H1 (cell line): Measurements from ENCODE around the gene MCCD1. TPM values are rescaled to one million over a fixed set of nuclear protein-coding genes. Genes with fewer than 3 reads are reported as not detected.

Experiments
- BCL11A ChIP-seq, 2 experiments: IDR thresholded peaks; one replicate each; pipeline ENCODE4 v1.6.1; 2011; ENCODE audit warnings: low read depth in 2 of 2, low read length in 2 of 2, mild to moderate bottlenecking in 2 of 2
- CBX5 ChIP-seq: fragments of 300-800, 300-1000 bp; sonication (generic); IDR thresholded peaks from 2 replicates; pipeline ENCODE4 v1.7.1; 2016; ENCODE audit warnings: antibody characterized with exemption, low read length, low read depth
- CHD1 ChIP-seq: IDR thresholded peaks from 2 replicates; pipeline ENCODE4 v1.6.1; 2012; ENCODE audit warnings: low read depth, low read length, improper control_type of control experiment
- JUN ChIP-seq: IDR thresholded peaks from 2 replicates; pipeline ENCODE4 v1.6.1; 2011; ENCODE audit warnings: low read depth, mild to moderate bottlenecking, improper control_type of control experiment, low read length
- KDM5A ChIP-seq: fragments of 200-600 bp; IDR thresholded peaks from 2 replicates; pipeline ENCODE4 v1.7.1; 2012; ENCODE audit warnings: mild to moderate bottlenecking, low read length, inconsistent platforms, mixed read lengths
- PHF8 ChIP-seq: fragments of 200-600 bp; sonication (generic); conservative IDR thresholded peaks from 2 replicates; pipeline ENCODE4 v1.7.1; 2012; ENCODE audit warnings: low read depth, mild to moderate bottlenecking, inconsistent platforms, low read length, moderate library complexity
- SIN3A ChIP-seq, 2 experiments: IDR thresholded peaks in 1 of 2; conservative IDR thresholded peaks in 1 of 2; 2 replicates each; pipeline ENCODE4 v1.6.1; 2011 to 2012; ENCODE audit warnings: low read length in 2 of 2, improper control_type of control experiment in 1 of 2, low read depth in 1 of 2, mild to moderate bottlenecking in 1 of 2
- SRF ChIP-seq: IDR thresholded peaks from 2 replicates; pipeline ENCODE4 v1.6.1; 2011; ENCODE audit warnings: mild to moderate bottlenecking, low read depth, low read length, moderate library complexity
- YY1 ChIP-seq: IDR thresholded peaks from 2 replicates; pipeline ENCODE4 v1.6.1; 2011; ENCODE audit warnings: low read depth, mild to moderate bottlenecking, low read length
- polyA plus RNA-seq, 7 experiments: library from polyadenylated mRNA; depleted of rRNA in 3 of 7; stranded (reverse) in 5 of 7; unstranded in 2 of 7; fragments of >200 nt in 5 of 7; fragments of 200-250 nt in 2 of 7; gene quantifications; 1 replicate in 5 of 7; 2 replicates in 1 of 7; 4 replicates in 1 of 7; pipeline versions ENCODE4 v1.2.1 to v1.2.3, GENCODE V29; 2011 to 2013; ENCODE audit warnings: missing spikeins in 2 of 7, mixed read lengths in 2 of 7
- total RNA-seq: library from RNA; stranded (reverse); fragmentation: NEBNext Ultra II Directional; extraction: Animal tissue kit (Norgen Biotek cat#: 25700); gene quantifications from 2 replicates; pipeline ENCODE4 v1.2.1, GENCODE V29; 2021

The MCCD1 gene
- total and polyA plus RNA-seq, 2 of the 8 experiments (the other 6 are each of a cell fraction or from before 2014, with no cell fraction given), result not detected

- TF ChIP-seq SRF, result no peak
- TF ChIP-seq SIN3A (conservative IDR thresholded peaks at IDR 0.05 in 1 of 2, IDR thresholded peaks at IDR 0.05 in 1 of 2; ENCODE audit: low read depth in 1 of 2, low read length in 2 of 2), result no peak
- TF ChIP-seq BCL11A (IDR thresholded peaks at IDR 0.05; ENCODE audit: low read depth in 2 of 2, low read length in 2 of 2), result no peak
- no peak for TF ChIP-seq CBX5
- no peak for TF ChIP-seq PHF8
- TF ChIP-seq KDM5A, result no peak
- no peak for TF ChIP-seq CHD1
- no peak for TF ChIP-seq YY1
- no peak for TF ChIP-seq JUN
Observed at GRCh38 chr6:31557443-31558317, 28.9 kb downstream of the MCCD1 start (continued).
